HG02840 (cell line): ENCODE data around the gene C19orf25.
"Not testable (repeated sequence)": the region's sequence is repeated elsewhere in the genome, so short reads cannot be mapped to it uniquely, and the experiment has no call there.

Source experiments
- ATAC-seq: cut with Tn5 transposase; IDR thresholded peaks from one replicate; pipeline ENCODE4 v1.9.1; 2021; ENCODE audit warnings: mild to moderate bottlenecking, moderate library complexity, moderate number of reproducible peaks; ENCODE audit not compliant: unreplicated experiment, low FRiP score

C19orf25 gene

GRCh38 chr19:1513499-1514294 lies 34.7 kb upstream of the C19orf25 start:
- ATAC-seq, result no peak

DNA sequence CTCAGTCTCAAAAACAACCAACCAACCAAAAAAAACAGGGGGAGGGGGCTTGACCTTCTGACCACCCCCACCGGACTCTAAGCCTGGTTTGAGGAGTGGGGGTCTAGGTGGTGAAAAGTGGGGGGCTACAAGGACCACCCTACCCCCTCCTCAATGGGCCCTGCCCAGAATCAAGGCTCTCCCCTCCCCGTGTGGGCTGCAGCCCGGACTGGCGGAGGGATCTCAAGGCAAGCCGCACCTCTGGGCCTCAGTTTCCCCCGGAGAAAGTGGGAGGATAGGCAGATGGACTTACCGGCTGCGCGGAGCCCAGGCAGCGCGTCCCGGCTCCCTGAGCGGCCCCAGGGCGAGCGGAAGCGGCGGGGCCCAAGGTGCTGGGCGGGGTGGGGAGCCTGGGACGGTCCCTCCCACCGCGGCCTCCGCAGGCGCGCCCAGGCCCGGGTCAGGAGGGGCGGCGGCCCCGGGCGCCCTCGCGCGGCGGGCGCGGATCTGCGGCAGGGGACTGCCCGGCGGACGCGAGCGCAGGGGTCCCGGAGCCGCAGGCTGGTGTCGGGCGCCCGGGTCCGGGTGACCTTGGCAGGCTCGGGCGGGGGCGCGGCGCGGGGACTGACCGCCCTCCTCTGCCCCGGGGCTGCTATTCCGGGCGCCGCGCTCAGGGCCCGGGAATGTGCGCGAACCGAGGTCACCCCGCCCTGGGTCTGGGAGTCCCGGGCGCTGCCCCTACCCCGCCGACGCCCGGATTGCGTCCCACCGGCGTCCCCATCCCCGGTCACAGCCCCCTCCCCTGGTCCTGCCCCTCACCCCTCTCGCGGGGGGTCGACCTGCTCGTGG lies 33.9 kb upstream of the C19orf25 start, which contains the start of gene ADAMTSL5:
Gene ADAMTSL5 (minus strand): TSS at position 349 of the 828 bp plus-strand sequence. CDS start 2,076 bp downstream, outside the sequence.
- ATAC-seq, result no peak

GRCh38 chr19:1511318-1512317 lies 32.6 kb upstream of the C19orf25 start:
- ATAC-seq, result no peak

DNA sequence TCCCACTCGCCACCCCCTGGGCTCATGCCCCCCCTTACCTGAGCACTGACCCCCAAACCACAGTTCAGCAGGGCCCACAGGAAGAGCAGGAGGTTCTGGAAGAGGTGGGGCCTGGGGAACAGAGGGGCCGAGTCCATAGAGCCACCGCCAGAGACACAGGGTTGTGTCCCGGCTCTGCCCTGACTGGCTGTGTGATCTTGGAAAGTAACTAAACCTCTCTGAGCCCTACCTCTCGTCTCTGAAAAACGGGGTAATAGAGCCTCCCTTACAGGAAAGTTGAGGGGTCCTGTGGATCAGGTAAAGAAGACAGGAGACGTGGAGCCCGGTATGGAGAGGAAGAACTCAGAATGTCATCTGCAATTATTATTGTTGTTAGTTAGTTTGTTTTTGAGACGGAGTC lies 31.8 kb upstream of the C19orf25 start:
- ATAC-seq, result no peak

DNA sequence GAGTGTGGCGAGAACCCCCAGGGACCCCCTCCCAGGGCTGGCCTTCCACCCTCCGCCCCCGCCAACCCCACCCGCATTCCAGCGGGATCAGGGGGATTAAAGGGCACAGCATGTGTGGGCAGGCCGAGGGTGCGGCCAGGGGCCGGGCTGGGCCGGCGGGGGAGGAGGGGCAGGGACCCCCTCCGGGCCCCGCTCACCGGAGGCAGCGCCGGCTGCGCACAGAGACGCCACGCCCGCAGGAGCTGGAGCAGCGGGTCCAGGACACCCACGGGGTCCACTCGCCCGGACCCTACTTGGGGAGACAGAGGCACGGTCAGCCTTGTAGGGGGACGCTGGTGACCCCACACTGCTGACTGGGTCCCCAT lies 31.4 kb upstream of the C19orf25 start:
- no peak for ATAC-seq

DNA sequence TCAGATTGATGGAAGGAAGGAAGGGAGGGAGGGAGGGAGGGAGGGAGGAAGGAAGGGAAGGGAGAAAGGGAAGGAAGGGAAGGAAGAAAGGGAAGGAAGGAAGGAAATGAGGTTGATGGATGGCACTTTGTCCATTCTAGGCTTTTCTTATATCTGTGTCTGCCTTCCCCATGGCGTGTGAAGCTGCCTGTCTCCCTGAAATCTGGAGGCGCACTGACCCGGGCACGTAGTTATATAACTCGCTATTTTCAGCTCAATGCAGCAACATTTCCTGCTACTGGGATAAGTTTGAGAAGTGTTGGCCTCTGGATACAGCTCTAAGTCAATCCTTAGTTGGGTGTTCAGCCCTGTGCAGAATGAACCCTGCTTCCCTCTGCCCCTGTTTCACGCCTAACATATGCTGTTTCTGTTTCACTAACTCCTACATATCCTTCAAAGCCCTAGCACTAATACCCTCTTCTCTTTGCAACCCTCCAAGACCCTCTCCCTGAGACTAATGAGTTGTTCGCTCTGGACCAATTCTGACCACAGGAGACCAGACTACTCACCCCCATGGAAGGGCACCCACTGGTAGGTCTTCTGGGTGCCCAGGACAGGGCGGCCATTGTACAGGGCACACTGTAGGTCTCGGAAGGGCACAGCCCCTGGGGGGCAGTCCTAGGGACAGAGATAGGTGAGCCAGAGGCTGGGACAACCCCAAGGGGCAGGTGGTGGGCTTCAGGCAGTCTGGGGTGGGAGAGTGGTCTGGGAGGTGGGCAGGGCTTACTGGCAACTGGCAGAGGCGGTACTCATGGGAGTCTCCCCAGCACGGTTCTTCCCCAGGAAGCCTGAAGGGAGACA lies 30.8 kb upstream of the C19orf25 start:
- no peak for ATAC-seq

- ATAC-seq, result no peak
Measured at GRCh38 chr19:1508507-1508856, 29.5 kb upstream of the C19orf25 start.

GRCh38 chr19:1507763-1508506 lies 28.9 kb upstream of the C19orf25 start:
- no peak for ATAC-seq

- no peak for ATAC-seq
Measured at GRCh38 chr19:1507192-1507660, 28.2 kb upstream of the C19orf25 start.

GRCh38 chr19:1505991-1506881 lies 27.2 kb upstream of the C19orf25 start:
- ATAC-seq, result no peak

GRCh38 chr19:1505012-1505411 lies 26.0 kb upstream of the C19orf25 start:
- no peak for ATAC-seq

DNA sequence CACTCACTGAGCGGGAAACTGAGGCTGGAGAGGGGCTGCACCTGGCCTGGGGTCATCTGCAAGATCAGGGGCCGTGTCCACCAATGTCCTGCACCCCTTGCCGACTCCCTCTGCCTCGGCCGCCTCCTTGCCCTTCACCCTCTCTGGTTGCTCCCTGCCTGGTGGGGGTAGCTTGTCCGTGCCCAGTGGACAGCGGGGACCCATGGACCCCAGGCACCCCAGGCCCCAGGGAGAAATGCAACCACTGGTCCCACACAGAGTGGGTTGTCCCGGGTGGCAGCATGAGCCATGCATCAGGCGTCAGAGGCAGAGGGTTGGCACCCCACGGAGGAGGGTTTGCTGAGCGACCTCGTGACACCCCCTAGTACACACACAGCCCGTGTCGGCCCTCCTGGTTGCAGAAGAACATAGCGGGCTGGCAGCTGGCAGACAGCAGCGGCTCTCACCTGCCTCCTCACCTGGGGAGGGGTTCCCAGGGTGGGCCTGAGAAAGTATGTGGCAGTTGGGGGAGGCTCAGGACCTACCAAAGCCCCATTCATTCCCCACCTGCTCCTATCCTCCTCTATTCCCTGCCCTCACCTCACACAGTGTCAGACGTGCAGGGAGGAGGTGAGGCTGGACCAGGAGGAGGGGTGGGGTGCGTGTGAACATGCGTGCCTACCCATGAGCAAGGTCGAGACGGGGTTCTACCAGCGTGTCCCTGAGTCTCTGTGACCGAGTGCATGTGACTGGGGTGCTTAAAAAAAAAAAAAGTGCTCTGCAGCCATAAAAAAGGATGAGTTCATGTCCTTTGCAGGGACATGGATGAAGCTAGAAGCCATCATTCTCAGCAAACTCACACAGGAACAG lies 25.1 kb upstream of the C19orf25 start:
- ATAC-seq, result no peak

DNA sequence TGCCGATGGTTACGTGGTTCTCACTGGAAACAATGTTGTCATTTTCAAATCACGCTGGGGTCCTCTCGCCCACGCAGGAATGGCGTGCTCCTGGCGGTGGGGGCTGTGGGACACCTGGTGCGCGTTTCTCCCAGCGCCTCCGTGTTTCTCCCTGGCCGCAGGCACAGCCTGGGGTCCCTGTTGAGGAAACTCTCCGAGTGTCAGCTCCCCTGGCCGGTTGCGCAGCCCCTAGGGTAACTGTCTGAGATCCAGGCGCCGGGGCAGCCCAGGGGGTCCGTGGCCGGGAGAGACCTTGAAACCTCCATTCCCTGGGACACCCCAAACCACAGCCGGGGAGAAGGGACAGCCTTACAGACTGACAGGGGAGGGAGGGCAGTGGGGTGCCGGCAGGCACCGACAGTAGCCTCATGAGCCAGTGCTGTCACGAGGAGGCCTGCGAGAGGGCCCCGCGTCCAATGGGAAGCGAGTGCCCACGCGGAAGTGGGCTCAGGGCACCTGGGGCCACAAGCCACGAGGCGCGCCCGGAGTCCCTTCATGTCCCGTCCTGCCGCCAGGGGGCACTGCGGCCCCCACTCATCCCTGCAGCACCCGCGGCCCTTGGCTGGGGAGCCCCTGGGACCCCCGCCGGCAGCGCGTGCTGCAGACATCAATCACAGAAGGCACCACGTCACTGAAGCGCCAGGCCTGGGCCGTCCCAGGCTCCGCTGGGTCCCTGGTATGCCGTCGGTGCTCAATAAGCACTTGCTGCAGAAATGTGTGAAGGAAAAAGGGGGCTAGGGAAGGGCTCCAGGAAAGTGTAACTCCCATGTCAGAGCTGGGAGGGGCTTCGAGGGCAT lies 24.3 kb upstream of the C19orf25 start:
- no peak for ATAC-seq

DNA sequence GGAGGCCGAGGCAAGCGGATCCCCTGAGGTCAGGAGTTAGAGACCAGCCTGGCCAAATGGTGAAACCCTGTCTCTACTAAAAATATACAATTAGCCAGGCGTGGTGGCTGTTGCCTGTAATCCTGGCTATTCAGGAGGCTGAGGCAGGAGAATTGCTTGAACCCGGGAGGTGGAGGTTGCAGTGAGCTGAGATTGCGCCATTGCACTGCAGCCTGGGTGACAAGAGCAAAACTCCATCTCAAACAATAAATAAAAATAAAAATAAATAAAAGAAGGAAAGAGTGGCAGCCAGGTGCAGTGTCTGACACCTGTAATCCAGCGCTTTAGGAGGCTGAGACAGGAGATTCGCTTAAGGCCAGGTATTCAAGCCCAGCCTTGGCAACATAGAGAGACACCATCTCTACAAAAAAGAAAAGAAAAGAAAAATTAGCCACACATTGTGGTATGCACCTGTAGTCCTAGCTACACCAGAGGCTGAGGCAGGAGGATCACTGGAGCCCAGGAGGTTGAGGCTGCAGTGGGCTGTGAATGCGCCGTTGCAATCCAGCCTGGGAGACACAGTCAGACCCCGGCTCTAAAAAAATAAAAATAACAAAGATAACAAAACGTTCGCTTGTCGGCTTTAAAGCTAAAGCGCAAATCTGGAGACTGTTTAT lies 23.5 kb upstream of the C19orf25 start:
- no peak for ATAC-seq

GRCh38 chr19:1501200-1501595 lies 22.2 kb upstream of the C19orf25 start:
- no peak for ATAC-seq

GRCh38 chr19:1499231-1499630 lies 20.2 kb upstream of the C19orf25 start:
- ATAC-seq, result not testable (repeated sequence)
